K562 (cell line): ENCODE measurements around the gene VCAN.
A peak's percentile ranks its signal among the peaks of the same experiment; 100 is the strongest.

ENCODE experiments used
- BHLHE40 ChIP-seq: IDR thresholded peaks from 2 replicates; pipeline ENCODE4 v1.6.1; 2011; ENCODE audit warnings: low read length, improper control_type of control experiment
- CBX1 ChIP-seq: sonication (generic); IDR thresholded peaks from 2 replicates; pipeline ENCODE4 v1.6.1; 2016; ENCODE audit warnings: antibody characterized with exemption, low read depth, mild to moderate bottlenecking
- CBX8 ChIP-seq: fragments of 200-600 bp; sonication (generic); IDR thresholded peaks from 2 replicates; pipeline ENCODE4 v1.6.1; 2012; ENCODE audit warnings: borderline replicate concordance, mixed run types, low read depth, mild to moderate bottlenecking, moderate library complexity, mixed read lengths, low read length, control low read depth, inconsistent platforms; ENCODE audit not compliant: poor library complexity, severe bottlenecking; ENCODE audit errors: extremely low read depth
- EHMT2 ChIP-seq: fragments of 450-650 bp; IDR thresholded peaks from 2 replicates; pipeline ENCODE4 v1.6.1; 2018; ENCODE audit warnings: antibody characterized with exemption
- RERE ChIP-seq: sonication (generic); formaldehyde crosslinking; IDR thresholded peaks from 2 replicates; pipeline ENCODE4 v1.8.0; 2023; ENCODE audit warnings: missing genetic modification reagents, mild to moderate bottlenecking, borderline replicate concordance
- TARDBP ChIP-seq: fragments of 450-650 bp; IDR thresholded peaks from 2 replicates; pipeline ENCODE4 v1.6.1; 2016
- ZNF23 ChIP-seq: fragments of 250-450 bp; sonication (Bioruptor Pico); IDR thresholded peaks from 2 replicates; pipeline ENCODE4 v1.4.0; 2020; ENCODE audit warnings: mild to moderate bottlenecking
- ZNF445 ChIP-seq: fragments of 250-450 bp; sonication (Bioruptor Pico); IDR thresholded peaks from 2 replicates; pipeline ENCODE4 v1.4.0; 2020; ENCODE audit warnings: low read depth, mild to moderate bottlenecking, moderate library complexity
- TF ChIP-seq, protein P1 (sequence below), 3 experiments: IDR thresholded peaks in 2 of 3; conservative IDR thresholded peaks in 1 of 3; 2 replicates each; pipeline ENCODE4 v1.5.1; 2011 to 2012; ENCODE audit warnings: low read length in 3 of 3, mild to moderate bottlenecking in 3 of 3, control low read depth in 2 of 3, improper control_type of control experiment in 1 of 3, inconsistent platforms in 1 of 3, low read depth in 1 of 3, mixed read lengths in 1 of 3, moderate library complexity in 1 of 3; ENCODE audit not compliant: insufficient read depth in 2 of 3

GRCh38 chr5:83608122-83608521, 136.6 kb downstream of the VCAN start:
- TF ChIP-seq, protein P1, sequence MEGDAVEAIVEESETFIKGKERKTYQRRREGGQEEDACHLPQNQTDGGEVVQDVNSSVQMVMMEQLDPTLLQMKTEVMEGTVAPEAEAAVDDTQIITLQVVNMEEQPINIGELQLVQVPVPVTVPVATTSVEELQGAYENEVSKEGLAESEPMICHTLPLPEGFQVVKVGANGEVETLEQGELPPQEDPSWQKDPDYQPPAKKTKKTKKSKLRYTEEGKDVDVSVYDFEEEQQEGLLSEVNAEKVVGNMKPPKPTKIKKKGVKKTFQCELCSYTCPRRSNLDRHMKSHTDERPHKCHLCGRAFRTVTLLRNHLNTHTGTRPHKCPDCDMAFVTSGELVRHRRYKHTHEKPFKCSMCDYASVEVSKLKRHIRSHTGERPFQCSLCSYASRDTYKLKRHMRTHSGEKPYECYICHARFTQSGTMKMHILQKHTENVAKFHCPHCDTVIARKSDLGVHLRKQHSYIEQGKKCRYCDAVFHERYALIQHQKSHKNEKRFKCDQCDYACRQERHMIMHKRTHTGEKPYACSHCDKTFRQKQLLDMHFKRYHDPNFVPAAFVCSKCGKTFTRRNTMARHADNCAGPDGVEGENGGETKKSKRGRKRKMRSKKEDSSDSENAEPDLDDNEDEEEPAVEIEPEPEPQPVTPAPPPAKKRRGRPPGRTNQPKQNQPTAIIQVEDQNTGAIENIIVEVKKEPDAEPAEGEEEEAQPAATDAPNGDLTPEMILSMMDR (IDR thresholded peaks at IDR 0.05 in 2 of 3, conservative IDR thresholded peaks at IDR 0.05 in 1 of 3; ENCODE audit: insufficient read depth in 2 of 3, low read depth in 1 of 3, low read length in 3 of 3), result peak; percentile 49 to 50 (median 49)
- TF ChIP-seq BHLHE40 (no peak), CBX8 (no peak), ZNF445 (CRISPR knock-in tag) (no peak), EHMT2 (no peak), CBX1 (no peak), RERE (CRISPR knock-in tag) (no peak), ZNF23 (no peak), TARDBP (no peak)
